SJCRH30 (cell line): ENCODE results near the gene NOC2L. TPM values are rescaled to one million over a fixed set of nuclear protein-coding genes. Genes with fewer than 3 reads are reported as not detected.
A peak's percentile ranks its signal among the peaks of the same experiment; 100 is the strongest.

ENCODE experiments used
- DNase-seq, 2 experiments: peaks; one replicate each; pipeline ENCODE4 v3.0.0-alpha.2; 2015 to 2020
- H3K27ac ChIP-seq: fragments of 250-450 bp; sonication (Bioruptor Pico); 2 replicates; pipeline ENCODE4 v1.5.1; 2020; ENCODE audit warnings: mild to moderate bottlenecking, moderate library complexity
- H3K27me3 ChIP-seq: fragments of 250-450 bp; sonication (Bioruptor Pico); 2 replicates; pipeline ENCODE4 v1.5.1; 2020; ENCODE audit warnings: mild to moderate bottlenecking, moderate library complexity
- H3K36me3 ChIP-seq: fragments of 250-450 bp; sonication (Bioruptor Pico); 2 replicates; pipeline ENCODE4 v1.5.1; 2020; ENCODE audit warnings: mild to moderate bottlenecking, moderate library complexity
- H3K4me1 ChIP-seq: fragments of 250-450 bp; sonication (Bioruptor Pico); 2 replicates; pipeline ENCODE4 v1.5.1; 2020; ENCODE audit warnings: mild to moderate bottlenecking, moderate library complexity
- H3K4me3 ChIP-seq: fragments of 250-450 bp; sonication (Bioruptor Pico); 2 replicates; pipeline ENCODE4 v1.5.1; 2020; ENCODE audit warnings: mild to moderate bottlenecking, moderate library complexity
- H3K9me3 ChIP-seq: fragments of 250-450 bp; sonication (Bioruptor Pico); replicated peaks from 2 replicates; pipeline ENCODE4 v1.5.1; 2020; ENCODE audit warnings: mild to moderate bottlenecking, moderate library complexity
- total RNA-seq: library from RNA; depleted of rRNA; stranded (reverse); fragments of >200 nt; shearing (Covaris generic); gene quantifications from 2 replicates; pipeline ENCODE4 v1.2.3, GENCODE V29; 2014

NOC2L gene
- total RNA-seq, 1 experiment from 2014 or later, result 147 TPM

DNA sequence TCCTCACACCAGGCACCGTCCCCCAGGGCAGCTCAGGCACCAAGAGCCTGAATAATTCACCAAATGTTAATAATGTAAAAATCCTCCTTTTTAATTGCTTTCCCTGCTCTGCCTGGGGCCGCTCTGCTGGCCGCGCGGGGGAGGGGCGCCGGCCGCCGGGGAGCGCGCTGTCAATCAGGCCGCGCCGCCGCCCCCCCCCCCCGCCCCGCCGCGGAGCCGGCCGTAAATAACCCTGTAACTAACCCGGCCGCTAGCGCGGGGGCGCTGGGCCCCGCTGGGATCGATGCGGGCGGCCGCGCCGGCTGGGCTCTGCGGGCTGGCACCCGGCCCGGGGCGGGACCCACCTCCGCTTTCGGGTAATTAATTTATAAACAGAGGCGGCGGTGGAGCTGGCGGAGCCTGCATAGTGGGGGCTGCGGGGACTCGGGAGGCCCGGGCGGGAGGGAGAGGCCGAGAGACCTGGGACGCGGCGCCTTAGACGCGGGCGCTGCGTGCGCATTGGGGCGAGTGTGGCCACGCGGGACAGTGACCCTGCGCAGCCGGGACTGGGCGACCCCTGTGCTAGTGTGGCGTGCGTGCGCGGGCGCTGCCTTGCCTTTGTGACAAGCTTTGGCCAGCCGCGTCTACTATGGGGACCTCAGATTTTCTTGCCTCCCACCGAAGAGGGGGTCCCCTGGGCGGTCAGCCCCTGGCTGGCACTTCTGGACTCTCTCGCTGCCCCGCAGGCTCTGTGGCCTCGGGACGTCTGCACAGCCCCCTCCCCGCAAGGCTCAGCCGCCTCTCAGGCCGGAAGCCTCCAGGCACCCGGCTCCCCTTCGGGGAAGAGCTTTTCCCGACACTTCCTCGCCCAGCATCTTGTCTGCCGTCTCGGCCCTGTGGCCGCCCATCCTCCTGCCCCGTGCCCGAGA, 18.7 kb downstream of the NOC2L start:
- Histone ChIP-seq H3K27ac (peak overlapping the region; percentile 93), H3K4me1 (peaks cover 56% of the 10 kb centered on the region), H3K4me3 (peak overlapping the region; percentile 65), H3K9me3 (no peaks in the 10 kb centered on the region), H3K27me3 (no peaks in the 10 kb centered on the region), H3K36me3 (peaks cover 12% of the 10 kb centered on the region)
- DNase-seq, result peak; percentile 80 to 87

DNA sequence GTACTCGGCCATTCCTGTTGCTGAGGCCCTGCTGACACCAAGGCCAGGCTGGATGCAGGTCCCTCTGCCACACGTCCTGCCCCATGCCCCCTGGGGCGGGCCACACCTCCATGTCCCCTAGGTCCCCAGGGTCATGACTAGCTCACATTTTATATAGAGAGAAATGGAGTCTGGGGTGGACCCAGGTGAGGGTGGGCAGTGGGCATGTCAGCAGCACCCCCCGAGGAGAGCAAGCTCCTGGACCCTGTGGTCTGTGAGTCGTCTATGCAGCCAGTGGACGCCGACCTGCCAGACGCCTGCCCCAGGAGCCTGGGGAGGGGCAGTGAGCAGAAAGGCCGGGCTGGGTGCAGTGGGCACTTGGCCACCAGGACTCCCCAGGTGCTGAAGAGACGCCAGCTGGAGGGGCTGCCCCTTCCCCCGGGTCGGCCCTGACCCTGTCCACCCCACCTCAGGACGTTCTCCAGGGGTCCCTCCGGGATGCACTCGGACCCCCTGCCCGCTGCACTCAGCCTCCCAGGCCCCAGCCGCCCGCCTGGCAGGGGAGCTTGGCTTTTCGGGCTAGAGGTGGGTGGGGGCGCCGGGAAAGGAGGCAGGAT, 19.4 kb downstream of the NOC2L start:
- peak in 1 of 2 experiments; percentile 37 for DNase-seq
- no peaks in the 10 kb centered on the region for H3K9me3 ChIP-seq
- peaks cover 54% of the 10 kb centered on the region for H3K4me1 ChIP-seq
- no peaks in the 10 kb centered on the region for H3K27me3 ChIP-seq
- H3K4me3 ChIP-seq, result peak overlapping the region; percentile 65
- peaks cover 5% of the 10 kb centered on the region for H3K36me3 ChIP-seq
- H3K27ac ChIP-seq, result peak overlapping the region; percentile 68; the same call in 1 of the 2 replicates

DNA sequence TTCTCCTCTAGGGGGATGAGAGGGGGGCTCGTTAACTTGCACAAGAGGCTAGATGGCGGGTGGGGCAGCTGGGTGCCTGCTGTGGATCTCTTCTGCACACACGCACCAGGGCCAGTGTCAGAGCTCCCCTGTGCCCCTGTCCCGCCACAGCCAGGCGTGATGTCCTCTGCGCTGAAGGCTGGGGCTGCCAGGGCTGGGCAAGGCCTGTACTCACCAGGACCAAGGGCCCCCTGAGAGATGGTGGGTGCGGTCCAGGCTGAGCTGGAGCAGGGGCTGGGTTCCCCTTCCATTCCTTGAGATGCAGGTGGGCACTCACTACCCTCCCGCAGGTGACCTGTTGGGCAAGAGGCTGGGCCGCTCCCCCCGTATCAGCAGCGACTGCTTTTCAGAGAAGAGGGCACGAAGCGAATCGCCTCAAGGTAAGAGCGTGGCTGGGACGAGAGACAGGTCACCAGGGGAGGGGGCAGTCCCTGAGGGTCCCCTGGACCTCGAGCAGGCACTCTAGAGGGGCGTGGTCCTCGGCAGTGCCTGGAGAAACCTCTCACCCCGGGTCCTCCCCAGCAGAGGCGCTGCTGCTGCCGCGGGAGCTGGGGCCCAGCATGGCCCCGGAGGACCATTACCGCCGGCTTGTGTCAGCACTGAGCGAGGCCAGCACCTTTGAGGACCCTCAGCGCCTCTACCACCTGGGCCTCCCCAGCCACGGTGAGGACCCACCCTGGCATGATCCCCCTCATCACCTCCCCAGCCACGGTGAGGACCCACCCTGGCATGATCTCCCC, 20.2 kb downstream of the NOC2L start:
- Histone ChIP-seq H3K27me3 (no peaks in the 10 kb centered on the region), H3K36me3 (peaks cover 4% of the 10 kb centered on the region), H3K4me3 (no peak overlapping the region), H3K4me1 (peaks cover 47% of the 10 kb centered on the region), H3K9me3 (no peaks in the 10 kb centered on the region), H3K27ac (no peak overlapping the region; the same call in 1 of the 2 replicates)
- no peak for DNase-seq

DNA sequence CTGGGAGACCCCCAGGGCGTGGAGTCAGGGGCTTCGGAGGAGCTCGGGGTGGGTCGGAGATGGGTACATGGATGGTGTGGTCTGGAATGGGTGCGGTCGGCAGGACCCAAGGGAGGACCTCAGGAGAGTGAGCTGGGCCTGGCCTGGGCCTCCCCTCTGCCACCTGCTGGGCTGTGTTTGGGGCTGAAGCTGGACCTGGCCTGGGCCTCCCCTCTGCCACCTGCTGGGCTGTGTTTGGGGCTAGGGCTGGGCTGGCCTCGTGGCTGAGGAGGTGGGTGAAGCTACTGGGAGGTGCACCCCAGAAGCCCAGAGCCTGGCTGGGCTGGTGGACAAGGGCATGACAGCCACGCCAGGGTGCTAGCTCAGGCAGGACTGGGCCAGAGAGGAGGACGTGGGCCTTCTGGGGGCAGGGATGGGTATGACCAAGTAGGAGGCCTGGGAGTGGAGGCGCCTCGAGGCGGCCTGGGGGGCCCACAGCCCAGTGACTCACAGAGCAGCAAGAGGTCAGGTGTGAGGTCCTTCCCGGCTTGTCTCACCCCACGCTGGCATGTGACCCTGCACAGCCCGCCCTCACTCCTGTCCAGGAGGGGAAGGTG, 20.9 kb downstream of the NOC2L start:
- H3K27me3 ChIP-seq, result no peaks in the 10 kb centered on the region
- DNase-seq, result peak; percentile 52 to 55
- no peak overlapping the region for H3K4me3 ChIP-seq
- H3K27ac ChIP-seq, result no peak overlapping the region
- peaks cover 48% of the 10 kb centered on the region for H3K4me1 ChIP-seq
- no peaks in the 10 kb centered on the region for H3K9me3 ChIP-seq
- H3K36me3 ChIP-seq, result no peaks in the 10 kb centered on the region; the same call in 1 of the 2 replicates

DNA sequence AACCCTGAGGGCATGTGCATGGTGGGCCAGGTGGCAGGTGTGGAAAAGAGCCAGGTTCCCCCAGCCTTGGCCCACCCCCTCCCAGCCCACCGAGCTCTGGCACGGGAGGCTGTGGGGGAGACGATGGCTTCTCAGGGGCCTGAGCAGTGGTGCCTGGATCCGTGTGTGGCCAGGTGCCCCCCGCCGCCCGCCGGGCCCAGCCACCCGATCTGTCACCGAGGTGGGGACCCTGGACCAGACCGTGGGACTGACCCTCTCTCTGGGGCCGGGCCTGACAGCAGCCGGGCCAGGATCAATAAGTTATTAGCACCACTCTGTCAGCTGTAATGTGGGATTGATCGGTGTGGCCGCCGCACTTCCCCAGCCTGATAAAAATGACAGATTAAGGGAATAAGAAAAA, 21.5 kb downstream of the NOC2L start:
- Histone ChIP-seq H3K9me3 (no peaks in the 10 kb centered on the region), H3K4me1 (peaks cover 55% of the 10 kb centered on the region), H3K4me3 (no peak overlapping the region), H3K27me3 (no peaks in the 10 kb centered on the region), H3K36me3 (no peaks in the 10 kb centered on the region), H3K27ac (no peak overlapping the region)
- DNase-seq, result no peak

DNA sequence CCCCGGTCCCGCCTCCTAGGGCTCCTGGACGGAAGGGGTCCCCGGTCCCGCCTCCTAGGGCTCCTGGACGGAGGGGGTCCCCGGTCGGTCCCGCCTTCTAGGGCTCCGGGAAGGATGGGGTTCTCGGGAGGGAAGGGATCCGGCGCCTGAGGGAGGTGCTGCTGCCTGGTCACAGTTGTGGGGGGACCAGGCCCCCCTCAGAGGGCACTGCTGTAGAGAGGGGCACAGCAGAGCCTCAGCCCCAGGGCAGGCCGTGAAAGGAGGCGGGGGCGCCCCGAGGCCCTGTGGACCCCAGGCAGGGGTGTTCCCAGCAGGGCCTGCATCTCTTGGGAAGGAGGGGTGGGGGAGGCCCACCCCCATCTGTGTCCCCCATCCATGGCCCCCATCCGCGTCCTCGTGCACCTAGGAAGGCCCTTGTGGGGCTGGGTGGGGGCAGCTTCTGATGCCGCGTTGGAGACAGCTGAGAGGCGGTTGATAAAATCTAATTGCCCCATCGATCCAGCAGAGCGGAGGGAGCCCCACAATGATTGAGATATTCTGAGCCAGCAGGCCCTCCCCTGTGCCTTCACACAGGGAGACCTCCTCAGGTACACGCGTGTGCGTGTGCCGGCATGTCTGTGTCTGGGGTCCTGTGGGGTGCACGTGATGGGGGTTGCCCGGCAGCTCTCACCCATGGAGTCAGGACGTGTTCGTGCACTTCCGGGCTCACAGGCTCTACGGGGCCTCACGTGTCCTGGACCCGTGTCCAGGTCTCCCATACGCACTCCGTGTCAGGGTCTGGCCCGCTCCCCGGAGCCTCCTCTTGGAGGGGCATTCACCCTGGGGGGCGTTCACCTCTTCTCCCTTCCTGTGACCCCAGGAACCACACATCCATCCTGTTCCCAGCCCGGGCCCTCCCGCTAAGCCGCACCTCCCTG, 22.4 kb downstream of the NOC2L start:
- Histone ChIP-seq H3K27me3 (no peaks in the 10 kb centered on the region), H3K4me1 (peaks cover 64% of the 10 kb centered on the region), H3K9me3 (no peaks in the 10 kb centered on the region), H3K27ac (peak overlapping the region; percentile 56), H3K4me3 (no peak overlapping the region), H3K36me3 (no peaks in the 10 kb centered on the region)
- no peak for DNase-seq

DNA sequence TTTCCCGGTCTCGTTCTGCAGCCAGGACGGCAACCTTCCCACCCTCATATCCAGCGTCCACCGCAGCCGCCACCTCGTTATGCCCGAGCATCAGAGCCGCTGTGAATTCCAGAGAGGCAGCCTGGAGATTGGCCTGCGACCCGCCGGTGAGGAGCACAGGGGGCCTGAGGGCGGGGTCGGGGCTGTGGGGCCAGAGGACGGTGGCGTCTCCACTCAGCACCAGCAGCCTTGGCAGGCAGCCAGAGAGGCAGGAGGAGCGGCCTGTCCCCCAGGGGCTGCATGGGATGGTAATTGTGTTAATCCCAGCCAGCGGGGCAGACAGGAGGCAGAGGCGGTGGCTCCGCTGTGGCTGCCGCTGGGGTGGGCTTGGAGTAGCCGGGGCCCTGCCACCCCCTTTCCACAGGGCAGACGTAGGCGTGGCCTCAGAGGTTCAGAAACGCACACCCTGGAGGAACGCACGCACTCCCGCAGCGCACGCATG, 23.3 kb downstream of the NOC2L start:
- DNase-seq, result peak; percentile 98 to 99
- Histone ChIP-seq H3K27ac (peak overlapping the region; percentile 56), H3K4me3 (peak overlapping the region; percentile 44), H3K36me3 (no peaks in the 10 kb centered on the region), H3K4me1 (peaks cover 70% of the 10 kb centered on the region), H3K27me3 (no peaks in the 10 kb centered on the region), H3K9me3 (no peaks in the 10 kb centered on the region)

DNA sequence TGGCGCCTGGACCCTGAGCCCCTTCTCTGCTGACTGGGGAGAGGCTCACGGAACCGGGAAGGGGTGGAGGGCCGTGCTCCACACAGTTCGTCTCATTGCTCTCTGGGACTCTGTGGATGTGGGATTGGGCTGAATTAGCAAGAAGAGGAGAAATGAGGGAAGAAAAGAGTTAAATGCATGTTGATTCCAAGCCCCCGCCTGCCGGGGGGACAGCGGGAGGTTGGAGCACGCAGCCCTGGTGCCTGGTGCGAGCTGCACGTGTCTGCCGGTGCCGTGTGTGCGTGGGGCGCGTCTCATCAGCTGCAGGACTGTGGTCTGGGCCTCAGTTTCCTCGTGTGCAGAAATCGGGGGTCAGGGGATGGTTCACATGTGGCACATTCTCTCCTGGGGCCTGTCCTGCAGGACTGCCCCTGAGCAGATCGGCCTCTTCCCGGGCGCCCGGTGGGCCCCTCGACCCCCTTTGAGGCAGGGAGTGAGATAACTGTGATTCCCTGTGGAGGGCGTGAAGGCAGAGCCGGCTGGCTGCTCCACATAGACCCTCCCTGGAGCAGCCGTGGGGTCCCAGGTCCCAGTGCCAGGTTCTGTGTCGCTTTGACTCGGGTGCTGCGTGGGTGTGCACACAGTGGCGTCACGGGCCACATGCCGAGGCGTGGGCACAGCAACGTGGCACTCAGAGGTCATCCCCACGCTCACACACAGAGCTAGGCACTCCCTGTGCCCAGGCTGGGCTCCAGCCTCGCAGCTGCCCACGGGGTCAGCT, 23.9 kb downstream of the NOC2L start:
- Histone ChIP-seq H3K27ac (peak overlapping the region; percentile 56; the same call in 1 of the 2 replicates), H3K4me3 (peak overlapping the region; percentile 44), H3K9me3 (no peaks in the 10 kb centered on the region), H3K27me3 (no peaks in the 10 kb centered on the region), H3K36me3 (no peaks in the 10 kb centered on the region; the same call in 1 of the 2 replicates), H3K4me1 (peaks cover 75% of the 10 kb centered on the region)
- DNase-seq, result peak in 1 of 2 experiments; percentile 36

DNA sequence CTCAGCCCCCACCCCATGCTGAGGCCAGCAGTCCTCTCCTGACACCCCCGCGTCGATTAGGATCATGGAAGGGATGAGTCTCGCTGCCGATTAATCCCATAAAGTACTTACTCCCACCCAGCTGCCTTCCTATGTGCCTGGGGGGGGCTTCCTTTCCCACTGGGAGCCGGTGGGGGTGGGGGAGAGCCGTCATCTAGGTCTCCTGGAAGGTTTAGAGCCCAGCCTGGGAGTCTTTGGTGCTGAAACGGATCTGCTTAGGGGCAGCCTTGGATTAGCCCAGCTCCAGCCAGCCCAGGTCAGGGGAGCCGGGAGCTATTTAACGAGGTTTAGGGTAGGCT, 25.5 kb downstream of the NOC2L start:
- Histone ChIP-seq H3K27ac (no peak overlapping the region), H3K27me3 (no peaks in the 10 kb centered on the region), H3K4me1 (peaks cover 61% of the 10 kb centered on the region), H3K4me3 (no peak overlapping the region), H3K9me3 (no peaks in the 10 kb centered on the region), H3K36me3 (no peaks in the 10 kb centered on the region; the same call in 1 of the 2 replicates)
- DNase-seq, result peak in 1 of 2 experiments; percentile 46

DNA sequence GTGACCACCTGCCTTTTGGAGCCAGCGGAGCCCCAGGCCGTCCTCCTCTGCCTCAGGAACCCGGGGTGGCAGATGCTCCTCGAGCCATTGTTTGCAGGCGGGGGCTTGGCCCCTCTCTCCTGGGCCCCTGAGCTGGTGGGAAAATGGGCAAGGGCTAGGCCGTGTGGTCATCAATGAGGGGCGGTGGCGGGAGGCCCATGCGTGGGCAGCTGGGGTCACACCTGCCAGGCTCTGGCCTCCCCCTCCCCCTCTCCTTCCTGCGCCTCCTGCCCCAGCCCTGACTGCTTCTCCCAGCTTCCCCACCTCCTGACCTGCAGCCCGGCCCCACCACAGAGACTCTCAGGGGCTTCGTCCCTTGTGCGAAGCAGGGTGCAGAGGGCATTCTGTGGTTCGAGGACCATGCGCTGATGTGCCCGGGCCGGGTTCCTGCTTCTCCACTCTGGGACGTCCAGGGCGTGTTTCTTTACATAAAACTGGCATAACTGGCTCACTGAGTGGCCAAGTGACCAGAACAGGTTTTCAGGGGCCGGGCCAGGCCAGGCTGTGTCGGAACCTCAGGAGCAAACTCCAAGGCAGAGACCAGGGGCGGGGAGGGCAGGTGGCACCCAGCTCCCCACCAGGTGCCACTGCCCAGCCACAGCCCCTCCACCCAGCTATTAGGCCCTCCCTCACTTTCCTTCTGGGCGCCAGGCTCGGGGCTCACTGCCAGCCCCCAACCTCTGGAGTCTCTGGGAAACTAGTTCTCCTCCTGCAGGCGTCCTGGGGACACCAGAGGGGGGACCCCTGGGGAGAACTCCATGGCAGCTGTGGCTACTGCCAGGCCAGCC, 26.1 kb downstream of the NOC2L start:
- Histone ChIP-seq H3K27me3 (no peaks in the 10 kb centered on the region), H3K9me3 (no peaks in the 10 kb centered on the region), H3K4me1 (peaks cover 55% of the 10 kb centered on the region), H3K27ac (no peak overlapping the region), H3K4me3 (no peak overlapping the region), H3K36me3 (no peaks in the 10 kb centered on the region; the same call in 1 of the 2 replicates)
- DNase-seq, result no peak

DNA sequence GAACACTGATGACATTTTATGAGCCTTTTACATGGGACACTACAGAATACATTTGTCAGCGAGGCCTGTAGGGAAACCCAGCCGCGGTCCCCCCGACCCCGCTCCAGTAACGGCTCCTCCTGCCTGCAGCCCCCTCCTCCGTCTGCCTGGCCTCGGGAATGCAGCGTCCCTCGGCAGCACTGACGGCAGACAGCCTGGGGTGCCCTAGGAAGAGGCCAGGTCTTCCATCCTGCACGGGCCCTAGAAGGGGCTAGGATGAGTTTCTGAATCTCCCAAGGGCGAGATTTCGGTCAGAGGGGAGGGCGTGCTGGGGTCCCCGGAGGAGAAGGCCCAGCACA, 26.9 kb downstream of the NOC2L start:
- Histone ChIP-seq H3K4me1 (peaks cover 51% of the 10 kb centered on the region), H3K36me3 (no peaks in the 10 kb centered on the region; the same call in 1 of the 2 replicates)

DNA sequence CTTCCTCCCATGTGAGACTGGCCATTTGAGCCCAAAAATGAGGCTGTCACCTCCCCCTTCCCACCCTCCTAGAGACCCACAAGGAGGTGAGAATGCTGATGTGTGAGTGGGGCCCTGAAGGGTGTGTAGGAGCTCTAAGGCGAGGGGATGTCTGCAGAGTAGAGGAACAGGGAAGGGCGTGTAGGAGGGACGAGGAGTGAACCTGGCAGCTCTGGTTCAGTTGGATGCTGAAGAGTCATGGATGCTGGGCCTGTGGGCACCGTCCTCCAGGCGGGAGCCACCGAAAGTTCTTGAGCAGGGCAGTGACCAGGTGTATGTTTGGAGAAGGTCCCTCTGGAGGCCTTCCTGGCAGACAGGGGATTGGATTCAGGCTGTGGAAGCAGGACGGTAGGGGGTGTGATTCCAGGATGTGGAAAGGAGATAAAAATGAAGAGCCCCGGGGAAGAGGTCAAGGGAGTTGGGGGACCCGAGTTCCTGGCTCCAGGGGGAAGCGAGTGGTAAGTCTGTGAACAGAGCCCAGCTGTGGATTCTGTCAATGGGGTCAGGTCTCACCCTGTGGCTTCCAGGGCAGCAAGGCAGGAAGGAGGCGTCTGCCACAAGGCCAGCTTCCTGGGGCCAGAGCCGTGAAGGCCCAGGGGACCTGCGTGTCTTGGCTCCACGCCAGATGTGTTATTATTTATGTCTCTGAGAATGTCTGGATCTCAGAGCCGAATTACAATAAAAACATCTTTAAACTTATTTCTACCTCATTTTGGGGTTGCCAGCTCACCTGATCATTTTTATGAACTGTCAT, 27.5 kb downstream of the NOC2L start:
- H3K4me3 ChIP-seq, result no peak overlapping the region
- DNase-seq, result peak; percentile 51 to 56
- H3K27me3 ChIP-seq, result no peaks in the 10 kb centered on the region
- no peaks in the 10 kb centered on the region for H3K9me3 ChIP-seq
- peaks cover 45% of the 10 kb centered on the region for H3K4me1 ChIP-seq
- H3K36me3 ChIP-seq, result no peaks in the 10 kb centered on the region; the same call in 1 of the 2 replicates
- no peak overlapping the region for H3K27ac ChIP-seq

More for the DNA sequence above, 26.9 kb downstream of the NOC2L start:
- no peak for DNase-seq
- no peaks in the 10 kb centered on the region for H3K27me3 ChIP-seq
- H3K9me3 ChIP-seq, result no peaks in the 10 kb centered on the region
- H3K4me3 ChIP-seq, result no peak overlapping the region
- H3K27ac ChIP-seq, result no peak overlapping the region
